Activated T-helper 1 cell treated with Interleukin-2 at 50 U/mL for 16 hours (primary cell): Measurements from ENCODE around the gene ACACB.

ENCODE experiments used
- DNase-seq: peaks from one replicate; pipeline ENCODE4 v3.0.0-alpha.2; 2020; ENCODE audit warnings: low read depth

ACACB gene

DNA sequence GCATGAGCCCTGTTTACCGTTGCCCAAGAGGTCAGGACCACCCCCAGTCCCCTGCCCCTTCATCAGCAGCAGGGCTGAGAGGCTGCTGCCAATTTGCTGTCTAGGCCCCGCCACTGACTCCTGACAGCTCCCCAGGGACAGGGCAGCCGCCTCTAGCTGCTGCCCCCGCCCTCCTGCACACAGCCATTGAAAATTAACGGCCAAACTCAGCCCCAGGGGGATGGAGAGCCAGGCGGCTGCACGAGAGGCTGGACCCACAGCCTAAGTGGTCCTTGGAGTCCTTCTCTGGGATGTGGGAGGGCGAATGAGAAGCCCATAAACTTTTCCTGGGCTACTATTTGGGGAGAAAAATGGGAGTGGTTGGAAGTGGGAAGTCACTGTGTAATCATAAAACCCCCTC lies 188.1 kb downstream of the ACACB start:
- no peak for DNase-seq

DNA sequence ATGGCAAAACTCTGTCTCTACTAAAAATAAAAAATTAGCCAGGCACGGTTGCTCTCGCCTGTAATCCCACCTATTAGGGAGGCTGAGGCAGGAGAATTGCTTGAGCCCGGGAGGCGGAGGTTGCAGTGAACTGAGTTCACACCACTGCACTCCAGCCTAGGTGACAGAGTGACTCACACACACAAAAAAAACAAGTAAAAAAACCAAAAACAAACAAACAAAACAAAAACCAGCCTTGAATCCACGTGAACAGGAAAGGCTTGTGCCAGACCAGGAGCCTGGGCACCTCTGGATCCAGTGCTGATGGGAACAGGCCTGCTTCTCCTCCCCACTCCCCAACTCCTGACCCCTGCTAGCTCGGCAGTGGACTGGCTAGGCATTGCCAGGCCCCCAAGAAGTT lies 189.2 kb downstream of the ACACB start:
- DNase-seq: no peak

DNA sequence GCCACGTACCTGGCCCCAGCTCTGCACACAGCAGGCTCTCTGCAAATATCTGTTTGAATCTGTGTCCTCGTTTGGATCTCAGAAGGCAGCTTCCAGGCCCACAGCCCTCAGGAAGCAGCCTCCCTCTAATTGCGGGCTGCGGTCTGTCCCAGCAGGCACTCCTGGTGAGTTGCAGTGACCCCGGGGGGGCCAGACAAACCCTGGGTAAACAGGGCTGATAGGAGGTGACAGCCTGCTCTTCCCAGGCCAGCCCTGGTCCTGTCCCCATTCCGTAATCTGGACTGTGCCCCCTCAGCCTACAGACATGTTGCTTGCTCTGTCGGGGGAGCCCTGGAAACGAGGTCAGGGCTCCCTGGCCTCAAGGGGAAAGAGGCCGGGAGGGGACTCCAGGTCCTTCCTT lies 190.7 kb downstream of the ACACB start:
- no peak for DNase-seq

DNA sequence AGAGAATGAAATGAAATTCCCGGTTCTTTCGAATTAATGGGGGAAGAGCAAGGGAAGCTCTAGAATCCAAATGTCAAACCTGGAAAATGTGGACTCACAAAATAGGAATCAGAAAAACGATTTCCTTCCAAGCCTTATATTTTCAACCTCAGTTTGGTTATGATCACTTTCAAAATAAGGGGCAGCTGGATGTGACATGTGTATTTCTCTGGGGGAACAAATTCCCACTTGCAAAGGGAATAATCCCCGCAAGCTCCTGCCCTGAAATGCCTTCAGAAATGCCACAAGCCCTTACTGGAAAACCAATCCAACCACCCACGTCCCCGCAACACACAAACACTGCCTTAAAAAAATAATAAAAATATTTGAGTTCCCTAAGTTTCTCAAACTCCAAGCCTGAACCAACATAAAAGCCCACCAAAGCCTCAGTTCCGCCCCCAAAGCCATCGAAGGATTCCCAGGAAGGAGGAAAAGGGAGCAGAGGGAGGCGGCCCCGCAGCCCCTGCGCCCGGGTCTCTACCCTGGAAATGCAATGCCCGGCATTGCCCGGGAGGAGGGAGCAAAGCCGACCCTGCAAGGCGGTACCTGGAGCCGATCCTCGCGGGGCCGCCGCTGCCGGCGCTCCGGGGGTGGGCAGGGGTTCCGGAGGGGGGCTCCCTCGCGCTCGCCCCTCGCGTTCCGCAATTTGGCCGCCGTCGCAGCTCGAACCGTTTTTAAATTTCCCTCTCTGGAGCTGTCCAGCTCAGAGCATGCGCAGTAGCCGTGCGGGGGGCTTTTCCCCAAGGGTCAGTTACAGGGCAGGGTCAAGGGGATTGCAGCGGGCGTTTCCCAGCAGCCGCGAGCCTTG lies 192.4 kb downstream of the ACACB start, which contains the start of gene FOXN4:
Gene FOXN4 (minus strand): TSS at position 751 of the 847 bp plus-strand sequence. CDS start 963 bp downstream, outside the sequence.
- no peak for DNase-seq

DNA sequence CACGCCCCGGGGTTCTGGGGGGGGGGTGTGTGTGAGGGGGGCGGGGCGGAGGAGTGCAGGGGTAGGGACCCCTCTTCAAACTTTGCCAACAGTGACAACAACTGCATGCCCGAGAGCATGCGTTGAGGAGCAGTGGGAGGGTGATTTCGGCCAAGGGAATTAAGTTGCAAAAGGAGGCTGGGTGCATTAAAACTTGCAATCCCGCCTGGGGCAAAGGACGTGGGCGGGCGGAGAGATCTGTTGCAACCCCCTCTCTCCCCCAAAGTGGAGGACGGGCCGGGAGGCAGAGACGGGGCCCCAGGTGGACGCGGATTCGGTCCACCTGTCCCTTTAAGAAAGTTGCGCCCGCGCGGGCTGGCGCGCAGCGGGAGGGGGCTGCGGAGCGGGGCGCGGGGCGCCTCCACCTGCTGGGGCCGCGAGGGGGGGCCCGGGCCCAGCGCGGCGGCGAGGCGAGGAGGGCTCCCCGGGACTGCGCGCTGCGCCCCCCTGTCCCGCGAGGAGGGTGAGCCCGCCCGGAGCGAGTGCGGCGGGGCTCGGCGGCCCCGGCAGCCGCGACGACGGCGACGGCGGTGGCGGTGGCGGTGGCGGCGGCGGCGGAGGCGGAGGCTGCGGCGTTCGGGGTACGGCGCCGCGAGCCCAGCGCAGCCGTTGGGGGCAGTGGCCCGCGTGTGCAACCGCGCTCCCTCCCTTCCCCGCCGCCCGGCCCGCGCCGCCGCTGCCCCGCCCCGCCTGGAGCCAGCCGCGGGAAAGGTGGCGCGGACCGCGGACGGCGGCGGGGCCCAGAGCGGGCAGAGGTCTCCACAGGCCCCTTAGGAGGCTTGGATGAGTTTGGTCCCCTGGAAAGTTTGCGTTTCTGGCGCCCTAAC lies 193.2 kb downstream of the ACACB start:
- no peak for DNase-seq

DNA sequence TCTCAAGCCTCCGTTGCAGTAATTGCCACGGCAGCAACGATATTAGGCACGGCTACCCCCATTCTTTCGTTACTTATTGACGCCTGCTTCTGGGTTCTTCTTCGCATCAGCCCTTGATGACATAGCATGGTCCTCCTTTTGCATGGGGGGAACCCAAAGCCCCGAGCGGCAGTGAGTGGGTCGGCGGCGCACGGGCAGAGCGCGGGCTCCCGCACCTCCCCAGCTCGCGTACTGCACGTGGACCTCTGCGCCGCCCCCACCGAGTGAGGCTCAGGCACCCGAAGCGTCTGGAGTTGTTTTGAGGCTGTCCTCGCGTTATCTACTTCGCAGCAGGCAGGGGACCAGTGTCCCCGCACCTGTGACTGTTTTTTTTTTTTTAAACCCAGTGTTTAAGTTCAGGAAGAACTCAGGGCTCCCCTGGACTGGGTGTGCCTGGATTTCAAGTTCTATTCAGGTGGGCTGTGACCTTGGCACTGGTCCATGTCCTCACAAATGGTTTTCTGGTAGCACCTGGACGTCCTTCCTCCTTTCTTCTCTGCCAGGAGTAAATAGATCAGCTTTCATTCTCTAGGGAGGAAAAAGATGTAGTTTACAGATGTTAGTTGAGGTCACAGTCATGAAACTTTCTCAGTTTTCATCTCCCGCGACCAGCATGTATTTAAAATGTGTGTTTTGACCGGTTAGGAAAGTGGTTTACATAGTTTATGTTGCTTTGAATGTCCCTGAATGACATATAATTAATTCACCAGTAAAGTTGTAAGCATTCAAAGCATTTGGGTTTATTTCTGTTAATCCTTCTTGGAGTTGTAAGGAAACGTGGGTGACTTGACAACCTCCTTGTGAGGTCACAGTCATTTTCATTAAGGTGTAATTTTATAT lies 194.1 kb downstream of the ACACB start:
- DNase-seq: no peak
